ENCODE data around the gene MX1. TPM values are rescaled to one million over a fixed set of nuclear protein-coding genes. Genes with fewer than 3 reads are reported as not detected.

MX1 gene
- total RNA-seq, 4 donors from 2014 or later: 20.2 to 40.3 (median 31.5) TPM

GRCh38 chr21:41500931-41501381, 74.9 kb downstream of the MX1 start:
- no peaks in the 10 kb centered on the region for H3K4me1 ChIP-seq
- 63 to 77% methylated on average over 5 to 7 of the region's 9 CpGs for WGBS, 2 donors (ENCODE audit: low coverage in 1 of 2)
- no peak overlapping the region for H3K27ac ChIP-seq
- no peak overlapping the region for H3K4me3 ChIP-seq
- no peak for ATAC-seq
- TF ChIP-seq POLR2AphosphoS5 (IDR thresholded peaks at IDR 0.05) (no peak), POLR2A (IDR thresholded peaks at IDR 0.05) (no peak), EP300 (IDR thresholded peaks at IDR 0.05) (no peak), CTCF (IDR thresholded peaks at IDR 0.05) (no peak)
- H3K9me3 ChIP-seq: no peaks in the 10 kb centered on the region
- peaks cover 29% of the 10 kb centered on the region for H3K27me3 ChIP-seq
- H3K36me3 ChIP-seq: no peaks in the 10 kb centered on the region

DNA sequence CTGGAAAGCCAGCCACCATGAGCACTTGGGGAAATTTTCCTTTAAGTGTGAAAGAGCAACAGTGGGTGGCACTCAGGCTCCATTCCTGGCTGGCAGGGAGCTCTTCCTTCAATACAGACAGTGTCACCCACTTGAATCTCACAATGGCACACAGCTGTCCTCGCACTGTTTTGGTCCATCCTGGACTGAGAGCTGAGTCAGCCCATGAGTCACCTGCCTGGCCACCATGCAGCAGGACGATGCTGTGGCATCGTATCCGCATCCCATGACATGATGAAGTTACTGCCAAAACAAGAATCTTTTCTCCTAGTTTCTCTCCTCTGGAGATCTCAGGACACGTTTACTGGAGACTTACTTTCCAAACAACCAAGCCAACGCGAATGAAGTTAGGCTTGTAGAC, 75.9 kb downstream of the MX1 start:
- Histone ChIP-seq H3K27ac (no peak overlapping the region), H3K9me3 (no peaks in the 10 kb centered on the region), H3K36me3 (no peaks in the 10 kb centered on the region), H3K27me3 (peaks cover 39% of the 10 kb centered on the region), H3K4me3 (no peak overlapping the region), H3K4me1 (peaks cover 0 to 2% (median 0%) of the 10 kb centered on the region in 3 donors)
- TF ChIP-seq POLR2A (IDR thresholded peaks at IDR 0.05) (no peak), CTCF (IDR thresholded peaks at IDR 0.05) (no peak), EP300 (IDR thresholded peaks at IDR 0.05) (no peak), POLR2AphosphoS5 (IDR thresholded peaks at IDR 0.05) (no peak)
- WGBS, 2 donors (ENCODE audit: low coverage in 1 of 2): 43 to 77% methylated on average over 1 to 7 of the region's 7 CpGs
- no peak for ATAC-seq

DNA sequence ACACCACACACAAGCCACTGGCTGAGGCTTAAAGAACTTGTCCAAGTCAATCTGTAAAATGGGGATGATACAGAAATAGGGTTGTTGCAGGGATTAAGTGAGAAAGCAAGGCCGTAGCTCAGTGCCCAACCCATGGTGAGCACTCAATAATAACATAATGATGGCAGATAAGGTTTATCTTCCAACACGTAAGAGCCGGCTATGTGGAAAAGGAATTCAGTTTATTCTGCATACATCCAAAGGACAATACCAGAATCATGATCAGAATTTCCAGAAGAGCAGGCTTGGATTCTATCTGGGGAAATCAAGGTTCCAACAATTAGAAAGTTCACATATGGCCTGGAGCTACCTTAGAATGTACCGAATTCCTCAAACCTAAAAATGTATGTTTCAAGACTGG, 77.3 kb downstream of the MX1 start:
- Histone ChIP-seq H3K27ac (no peak overlapping the region), H3K4me1 (peaks cover 0 to 16% (median 0%) of the 10 kb centered on the region in 3 donors), H3K27me3 (peaks cover 53% of the 10 kb centered on the region), H3K4me3 (no peak overlapping the region), H3K36me3 (no peaks in the 10 kb centered on the region), H3K9me3 (no peaks in the 10 kb centered on the region)
- 72 to 88% methylated on average over 4 of the region's 4 CpGs for WGBS, 2 donors (ENCODE audit: low coverage in 1 of 2)
- TF ChIP-seq CTCF (IDR thresholded peaks at IDR 0.05) (no peak), EP300 (IDR thresholded peaks at IDR 0.05) (no peak), POLR2A (IDR thresholded peaks at IDR 0.05) (no peak), POLR2AphosphoS5 (IDR thresholded peaks at IDR 0.05) (no peak)
- no peak for ATAC-seq

GRCh38 chr21:41504030-41504429, 78.0 kb downstream of the MX1 start:
- Histone ChIP-seq H3K36me3 (no peaks in the 10 kb centered on the region), H3K4me1 (peaks cover 0 to 18% (median 0%) of the 10 kb centered on the region in 3 donors), H3K27me3 (peaks cover 59% of the 10 kb centered on the region), H3K9me3 (no peaks in the 10 kb centered on the region), H3K27ac (no peak overlapping the region), H3K4me3 (no peak overlapping the region)
- no peak for ATAC-seq
- WGBS, 2 donors (ENCODE audit: low coverage in 1 of 2): 41 to 53% methylated on average over 4 of the region's 5 CpGs
- TF ChIP-seq POLR2AphosphoS5 (IDR thresholded peaks at IDR 0.05) (no peak), POLR2A (IDR thresholded peaks at IDR 0.05) (no peak), CTCF (IDR thresholded peaks at IDR 0.05) (no peak), EP300 (IDR thresholded peaks at IDR 0.05) (no peak)

DNA sequence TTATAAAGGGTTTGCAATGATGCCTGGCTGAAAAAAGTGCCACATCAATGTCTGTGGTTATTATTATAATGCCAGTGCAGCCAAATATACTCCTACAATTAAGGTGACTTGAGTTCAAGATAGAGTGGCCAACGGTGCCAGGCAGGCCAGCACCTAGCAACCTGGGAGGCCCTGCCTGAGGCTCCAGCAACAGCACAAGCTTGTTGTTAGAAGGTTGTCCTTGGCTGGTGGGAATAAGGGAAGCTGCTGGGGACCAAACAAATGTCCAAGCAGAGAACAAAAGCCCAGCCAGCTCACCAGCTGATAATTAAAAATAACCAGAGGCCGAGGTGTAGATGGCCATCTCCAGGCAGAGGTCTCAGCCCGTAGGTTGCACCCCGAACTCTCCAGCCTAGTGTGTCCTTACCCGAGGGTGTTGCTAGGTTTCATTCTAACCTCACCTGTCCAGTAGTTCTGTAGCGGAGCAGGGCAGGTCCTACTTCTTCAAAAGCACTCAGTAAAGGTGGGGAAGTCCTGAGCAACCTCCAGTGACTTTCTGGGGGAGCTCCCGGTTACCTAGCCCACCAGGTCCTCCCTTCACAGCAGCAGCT, 80.1 kb downstream of the MX1 start:
- no peak overlapping the region for H3K4me3 ChIP-seq
- ATAC-seq: no peak
- 62 to 68% methylated on average over 5 to 7 of the region's 7 CpGs for WGBS, 2 donors (ENCODE audit: low coverage in 1 of 2)
- no peaks in the 10 kb centered on the region for H3K9me3 ChIP-seq
- H3K27ac ChIP-seq: no peak overlapping the region
- peaks cover 64% of the 10 kb centered on the region for H3K27me3 ChIP-seq
- TF ChIP-seq POLR2A (IDR thresholded peaks at IDR 0.05) (no peak), CTCF (IDR thresholded peaks at IDR 0.05) (no peak), POLR2AphosphoS5 (IDR thresholded peaks at IDR 0.05) (no peak), EP300 (IDR thresholded peaks at IDR 0.05) (no peak)
- H3K4me1 ChIP-seq: peaks cover 0 to 18% (median 0%) of the 10 kb centered on the region in 3 donors
- H3K36me3 ChIP-seq: no peaks in the 10 kb centered on the region
